Transverse colon (tissue), 4 donors: ENCODE results near the gene SRRM1. TPM values are rescaled to one million over a fixed set of nuclear protein-coding genes. Genes with fewer than 3 reads are reported as not detected.
A peak's percentile ranks its signal among the peaks of the same experiment; 100 is the strongest.

Source experiments
- DNase-seq: peaks from one replicate; pipeline ENCODE4 v3.0.0-alpha.2; 2019
- H3K27ac ChIP-seq, 4 donors: fragments of 200-600 bp; sonication (generic); 2 replicates each; pipeline ENCODE4 v1.5.1; 2016 to 2018; ENCODE audit warnings: inconsistent platforms in 4 of 4
- H3K27me3 ChIP-seq: fragments of 200-600 bp; sonication (generic); 2 replicates; pipeline ENCODE4 v1.5.1; 2017; ENCODE audit warnings: inconsistent platforms
- H3K36me3 ChIP-seq, 4 donors: fragments of 200-600 bp; sonication (generic); 2 replicates each; pipeline ENCODE4 v1.5.1; 2017 to 2019; ENCODE audit warnings: inconsistent platforms in 4 of 4
- H3K4me1 ChIP-seq, 4 donors: fragments of 200-600 bp; sonication (generic); 2 replicates each; pipeline ENCODE4 v1.5.1; 2017 to 2020; ENCODE audit warnings: inconsistent platforms in 4 of 4
- H3K4me3 ChIP-seq, 4 donors: fragments of 200-600 bp; sonication (generic); 1 replicate in 1 of 4; 2 replicates in 3 of 4; pipeline versions ENCODE4 v1.5.1 to v1.6.1; 2017 to 2019; ENCODE audit warnings: inconsistent platforms in 4 of 4
- H3K9me3 ChIP-seq, 2 donors: fragments of 200-600 bp; sonication (generic); 2 replicates each; pipeline ENCODE4 v1.5.1; 2017 to 2019; ENCODE audit warnings: inconsistent platforms in 2 of 2
- CTCF ChIP-seq, 5 experiments: fragments of 200-600 bp in 3 of 5; fragments of 450-650 bp in 2 of 5; sonication (generic) in 3 of 5; IDR thresholded peaks; 1 replicate in 2 of 5; 2 replicates in 3 of 5; pipeline ENCODE4 v1.5.1; 2016 to 2017; ENCODE audit warnings: antibody characterized with exemption in 5 of 5, inconsistent platforms in 3 of 5, mild to moderate bottlenecking in 2 of 5, moderate library complexity in 1 of 5
- EP300 ChIP-seq: sonication (generic); formaldehyde crosslinking; IDR thresholded peaks from one replicate; pipeline ENCODE4 v1.6.1; 2017; ENCODE audit warnings: antibody characterized with exemption, low read depth
- POLR2A ChIP-seq: fragments of 450-650 bp; IDR thresholded peaks from one replicate; pipeline ENCODE4 v1.6.1; 2016; ENCODE audit warnings: antibody characterized with exemption, mild to moderate bottlenecking, moderate library complexity
- POLR2AphosphoS5 ChIP-seq, 3 donors: sonication (generic); formaldehyde crosslinking; IDR thresholded peaks; one replicate each; pipeline ENCODE4 v1.6.1; 2016; ENCODE audit warnings: antibody characterized with exemption in 3 of 3
- WGBS, 2 donors: methylation state at CpG; one replicate each; pipeline ENCODE4 v1.1.5; 2018; ENCODE audit warnings: low coverage in 1 of 2; 5-methylcytosine and 5-hydroxymethylcytosine counted together
- in situ Hi-C, 4 donors: fragments of 200-750 bp; cut with MboI; loops; one replicate each; pipeline versions ENCODE4 v1.15.0 to v1.15.1; 2017; ENCODE audit warnings: low sequenced_read_pairs in 3 of 4, low pct_ligation_motif_present in 1 of 4, low pct_unique_long_range_greater_than_20kb in 1 of 4
- intact Hi-C: fragments of 100-400 bp; cut with DNase I; formaldehyde crosslinking; loops from one replicate; pipeline ENCODE4 v1.15.1; 2023; ENCODE audit warnings: low total_unique reads
- total RNA-seq, 4 donors: library from RNA; depleted of rRNA; stranded (reverse); fragments of >200 nt; gene quantifications; one replicate each; pipeline ENCODE4 v1.1.0, GENCODE V29; 2016

SRRM1 gene
- total RNA-seq, 4 donors from 2014 or later: 71.1 to 209 (median 141) TPM

DNA sequence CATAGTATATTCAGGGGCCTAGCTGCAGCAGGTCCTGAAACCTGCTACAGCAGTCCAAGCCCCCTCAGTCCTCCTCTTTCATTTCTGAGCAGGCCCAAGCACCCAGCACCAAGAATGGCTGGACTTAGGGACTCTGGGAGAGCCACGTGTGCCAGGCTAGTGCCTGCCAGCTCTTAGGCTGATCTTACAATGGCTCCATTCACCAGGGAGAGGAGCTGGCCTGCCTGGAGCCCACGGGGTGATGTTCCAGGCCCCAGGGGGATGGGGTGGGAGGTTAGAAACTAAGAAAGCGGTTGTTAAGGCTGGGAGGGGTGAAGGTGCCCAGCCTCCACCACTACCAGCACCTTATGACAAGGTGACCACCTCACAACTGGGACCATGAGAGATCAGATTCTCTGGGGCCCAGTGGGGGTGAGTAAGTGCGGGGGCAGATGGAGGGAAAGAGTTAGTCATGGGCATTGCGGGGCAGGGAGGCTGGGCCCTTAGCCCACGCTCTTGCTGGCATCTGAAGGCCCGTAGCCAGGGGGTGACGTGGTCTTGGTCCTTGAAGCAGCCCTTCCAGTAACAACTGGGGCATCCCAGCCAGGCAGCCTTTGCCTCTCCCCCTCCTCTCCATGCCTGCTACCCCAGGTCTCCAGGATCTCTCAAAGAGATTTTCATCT, 71.9 kb downstream of the SRRM1 start:
- Histone ChIP-seq H3K27ac (no peak overlapping the region), H3K4me3 (no peak overlapping the region), H3K27me3 (no peaks in the 10 kb centered on the region), H3K4me1 (peaks cover 0 to 6% (median 0%) of the 10 kb centered on the region in 4 donors), H3K36me3 (no peaks in the 10 kb centered on the region), H3K9me3 (no peaks in the 10 kb centered on the region)
- intact Hi-C loops: no loop called here
- 90 to 93% methylated on average over 3 to 8 of the region's 8 CpGs for whole genome bisulfite sequencing, 2 donors
- no peak for TF ChIP-seq EP300
- TF ChIP-seq POLR2AphosphoS5 (IDR thresholded peaks at IDR 0.05): no peak
- TF ChIP-seq CTCF (IDR thresholded peaks at IDR 0.05): no peak
- no peak for TF ChIP-seq POLR2A
- DNase-seq: no peak
- in situ Hi-C loops: no loop called here

- Histone ChIP-seq H3K9me3 (no peaks in the 10 kb centered on the region), H3K4me1 (peaks cover 0 to 6% (median 0%) of the 10 kb centered on the region in 4 donors), H3K36me3 (no peaks in the 10 kb centered on the region), H3K27me3 (no peaks in the 10 kb centered on the region), H3K27ac (no peak overlapping the region), H3K4me3 (no peak overlapping the region)
- in situ Hi-C loops: no loop called here
- whole genome bisulfite sequencing, 2 donors: 80 to 95% methylated on average over 2 to 7 of the region's 7 CpGs
- intact Hi-C loops: no loop called here
- TF ChIP-seq EP300 (no peak), POLR2A (no peak), POLR2AphosphoS5 (IDR thresholded peaks at IDR 0.05) (no peak), CTCF (IDR thresholded peaks at IDR 0.05) (no peak)
- DNase-seq: no peak
These were observed 72.6 kb downstream of the SRRM1 start for GRCh38 chr1:24715658-24716057.

DNA sequence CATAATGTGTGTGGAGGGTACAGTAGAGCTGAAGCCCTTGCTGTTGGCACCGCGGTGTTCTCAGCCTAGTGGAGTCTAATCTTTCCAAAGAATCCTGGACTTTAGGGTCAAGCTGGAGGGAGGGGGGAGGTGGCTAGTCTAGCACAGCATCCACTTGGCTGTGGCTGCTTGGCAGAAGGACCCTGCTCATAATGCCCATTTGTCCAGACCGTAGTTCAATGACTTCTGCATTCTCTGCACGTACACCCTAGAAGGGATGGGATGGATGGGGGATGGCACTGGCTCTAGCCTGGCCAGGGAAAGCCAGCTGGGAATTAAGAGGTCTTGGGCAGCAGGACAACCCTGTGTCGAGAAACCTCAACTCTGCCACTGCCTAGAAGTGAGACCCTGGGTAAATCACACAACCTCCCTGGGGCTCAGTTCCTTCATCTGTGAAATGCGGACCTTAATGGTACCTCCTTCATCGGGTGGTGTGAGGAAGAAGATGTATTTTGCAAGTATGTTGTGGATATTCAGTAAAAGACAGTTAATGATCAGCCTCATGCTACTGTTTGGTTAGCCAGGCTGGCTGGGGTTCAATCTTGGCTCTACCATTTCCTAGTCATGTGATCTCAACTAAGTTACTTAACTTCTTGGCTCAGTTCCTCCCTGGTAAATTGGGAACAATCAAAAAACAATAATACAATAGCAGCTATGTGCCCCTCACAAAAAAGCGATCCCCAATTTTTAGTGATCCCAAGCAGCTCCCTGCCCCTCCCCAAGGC, 75.0 kb downstream of the SRRM1 start:
- H3K4me3 ChIP-seq: no peak overlapping the region
- H3K9me3 ChIP-seq: no peaks in the 10 kb centered on the region
- DNase-seq: no peak
- H3K27ac ChIP-seq: no peak overlapping the region
- H3K4me1 ChIP-seq: peaks cover 0 to 6% (median 0%) of the 10 kb centered on the region in 4 donors
- no peaks in the 10 kb centered on the region for H3K27me3 ChIP-seq
- WGBS, 2 donors: 73 to 90% methylated on average over 3 to 8 of the region's 8 CpGs
- no peaks in the 10 kb centered on the region for H3K36me3 ChIP-seq
- in situ Hi-C loops: no loop called here
- TF ChIP-seq EP300: no peak
- TF ChIP-seq POLR2A: no peak
- TF ChIP-seq POLR2AphosphoS5 (IDR thresholded peaks at IDR 0.05): no peak
- no peak for TF ChIP-seq CTCF (IDR thresholded peaks at IDR 0.05)
- intact Hi-C loops: no loop called here

GRCh38 chr1:24720152-24720551, 77.0 kb downstream of the SRRM1 start:
- in situ Hi-C loops (no loop called here), intact Hi-C loops (no loop called here)
- Histone ChIP-seq H3K9me3 (no peaks in the 10 kb centered on the region), H3K4me3 (no peak overlapping the region), H3K36me3 (no peaks in the 10 kb centered on the region), H3K27ac (peak overlapping the region in 3 of 4 donors; percentile 20 to 41 (median 27)), H3K27me3 (no peaks in the 10 kb centered on the region), H3K4me1 (peaks cover 0 to 14% (median 0%) of the 10 kb centered on the region in 4 donors)
- peak in 2 of 3 donors; percentile 38 to 43 for TF ChIP-seq POLR2AphosphoS5 (IDR thresholded peaks at IDR 0.05)
- TF ChIP-seq CTCF (IDR thresholded peaks at IDR 0.05): no peak
- TF ChIP-seq POLR2A: no peak
- no peak for TF ChIP-seq EP300
- 72% methylated on average over 12 of the region's 12 CpGs; no CpG with 5 or more reads in 1 of the 2 donors for WGBS, 2 donors
- peak; percentile 36 for DNase-seq
